NCI-H1930 (cell line): ENCODE measurements around the gene OTULINL.
"Not testable (repeated sequence)": the region's sequence is repeated elsewhere in the genome, so short reads cannot be mapped to it uniquely, and the experiment has no call there.

Experiments used
- DNase-seq, 2 experiments: peaks; one replicate each; lab custom pipeline; 2025; lab: John Stamatoyannopoulos, UW

The OTULINL gene

DNA sequence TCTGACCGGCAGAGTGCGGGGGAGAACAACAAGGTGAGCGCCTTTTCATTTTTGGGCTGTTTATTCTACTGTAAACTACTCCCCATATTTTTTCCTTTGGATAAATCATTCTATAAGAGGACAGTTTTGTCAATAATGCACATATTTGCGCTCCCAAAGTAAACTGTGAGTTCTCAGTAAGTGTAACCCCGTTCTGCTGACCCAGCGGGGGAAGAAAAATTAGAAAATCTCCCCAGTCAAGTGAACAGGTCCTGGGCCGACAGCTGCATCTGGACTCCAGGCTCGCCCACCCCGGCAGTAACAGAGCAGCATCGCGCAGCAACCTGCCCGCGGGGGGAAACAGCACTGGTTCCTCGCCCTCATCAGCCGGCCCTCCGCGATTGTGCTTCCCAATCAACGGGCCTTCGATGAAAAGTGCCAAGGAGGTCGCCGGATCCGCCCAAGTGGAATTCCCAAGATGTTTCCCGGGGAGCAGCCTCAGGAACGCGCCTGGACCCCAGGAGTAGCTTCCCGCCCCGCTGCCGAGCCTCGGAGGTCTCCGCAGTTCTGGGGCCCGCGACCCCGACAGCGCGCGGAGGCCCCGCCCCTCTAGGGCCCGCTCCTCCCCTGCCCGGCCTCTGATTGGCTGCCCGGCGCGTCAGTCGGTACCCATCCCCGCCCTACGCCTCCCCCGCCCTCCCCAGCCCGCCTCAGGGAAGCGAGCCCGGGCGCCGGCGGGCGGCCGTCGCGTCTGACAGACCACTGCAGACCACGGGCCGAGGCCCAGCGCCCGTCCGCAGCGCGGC lies at the start of gene OTULINL:
Gene OTULINL (plus strand): TSS at position 687 of the 785 bp plus-strand sequence. CDS start 103 bp downstream, outside the sequence.
- peak; percentile 86 to 88 for DNase-seq

DNA sequence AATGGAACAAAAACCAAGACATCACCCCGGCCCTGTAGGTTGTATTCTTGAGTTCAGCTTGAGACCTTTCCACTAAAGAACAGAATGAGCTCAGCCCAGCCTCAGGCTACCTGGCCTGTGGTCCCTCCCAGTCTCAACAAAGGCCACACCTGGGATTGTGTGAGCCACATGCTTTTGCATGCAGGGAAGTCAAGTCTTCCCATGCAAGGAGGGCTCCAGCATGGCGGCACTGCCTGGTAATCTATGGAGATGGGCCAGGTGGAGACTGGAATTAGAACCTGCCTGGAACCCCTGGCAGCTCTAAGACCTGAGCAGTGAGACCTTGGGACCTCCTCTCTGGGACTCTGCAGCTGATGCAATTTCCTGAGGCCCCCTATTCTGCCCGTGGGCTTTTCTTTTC lies 49.4 kb upstream of the OTULINL start:
- no peak for DNase-seq

DNA sequence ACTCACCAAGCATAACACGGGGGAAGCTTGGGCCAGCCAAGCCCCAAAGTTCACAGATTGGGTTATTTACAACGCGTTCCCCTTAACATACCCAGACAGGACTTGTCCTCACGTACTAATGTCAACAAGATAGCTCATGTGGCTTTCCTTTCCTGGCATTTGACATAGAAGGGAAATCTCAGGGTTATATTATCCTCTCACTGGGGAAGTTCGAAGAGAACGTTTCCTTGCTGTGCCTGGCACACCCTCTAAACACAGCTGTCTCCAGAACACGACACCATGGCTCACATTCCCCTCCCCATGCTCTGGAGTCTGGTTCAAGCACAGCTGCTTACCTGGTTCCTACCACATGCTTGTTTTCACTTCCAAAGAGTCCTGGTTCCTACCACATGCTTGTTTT lies 46.8 kb upstream of the OTULINL start:
- no peak for DNase-seq

DNA sequence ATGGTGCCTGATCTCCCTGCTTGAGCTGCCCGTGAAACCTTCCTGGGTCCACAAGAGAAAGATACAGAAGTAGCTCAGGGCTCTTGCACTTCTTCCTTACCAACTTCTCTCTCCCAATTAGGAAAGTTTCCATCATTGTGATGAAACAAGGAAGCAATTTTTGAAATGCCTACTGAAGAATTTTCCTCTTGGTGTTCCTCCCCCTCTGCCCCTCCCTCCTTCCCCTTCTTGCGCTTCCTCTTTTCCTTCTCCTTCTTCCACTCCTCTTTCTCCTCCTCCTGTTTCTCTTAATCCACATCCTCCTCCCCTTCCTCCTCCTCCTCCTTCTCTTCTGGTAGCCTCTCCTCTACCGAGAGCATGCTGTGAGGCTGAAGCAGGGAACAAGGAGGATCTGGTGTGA lies 36.3 kb upstream of the OTULINL start:
- DNase-seq, result no peak

DNA sequence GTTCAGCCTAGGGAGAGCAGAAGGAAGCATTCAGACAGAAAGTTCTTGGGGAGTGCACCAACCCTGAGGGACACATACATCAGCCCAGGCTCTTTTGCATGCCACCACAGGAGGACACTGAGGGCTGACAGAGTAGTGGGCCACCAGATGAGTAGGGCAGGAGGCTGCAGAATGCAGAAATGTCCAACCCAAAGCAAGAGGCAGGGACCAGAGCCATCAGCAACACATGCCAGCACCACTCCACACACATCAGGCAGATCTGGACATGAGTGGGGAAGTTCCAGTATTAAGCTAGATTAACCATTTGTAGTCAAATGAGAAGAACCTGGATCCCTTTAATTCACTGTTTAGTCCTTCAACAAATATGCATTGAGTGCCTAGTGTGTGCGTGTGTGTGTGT lies 35.7 kb upstream of the OTULINL start:
- no peak for DNase-seq

DNA sequence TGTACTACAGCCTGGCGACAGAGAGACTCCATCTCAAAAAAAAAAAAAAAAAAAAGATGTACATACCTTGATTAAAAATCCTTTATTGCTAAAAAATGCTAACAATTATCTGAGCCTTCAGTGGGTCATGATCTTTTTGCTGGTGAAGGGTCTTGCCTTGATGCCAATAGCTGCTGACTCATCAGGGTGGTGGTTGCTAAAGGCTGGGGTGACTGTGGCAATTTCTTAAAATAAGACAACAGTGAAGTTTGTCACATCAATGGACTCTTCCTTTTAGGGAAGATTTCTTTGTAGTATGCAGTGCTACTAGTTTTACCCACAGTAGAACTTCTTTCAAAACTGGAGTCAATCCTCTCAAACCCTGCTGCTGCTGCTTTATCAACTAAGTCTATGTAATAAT lies 33.9 kb upstream of the OTULINL start:
- no peak for DNase-seq

DNA sequence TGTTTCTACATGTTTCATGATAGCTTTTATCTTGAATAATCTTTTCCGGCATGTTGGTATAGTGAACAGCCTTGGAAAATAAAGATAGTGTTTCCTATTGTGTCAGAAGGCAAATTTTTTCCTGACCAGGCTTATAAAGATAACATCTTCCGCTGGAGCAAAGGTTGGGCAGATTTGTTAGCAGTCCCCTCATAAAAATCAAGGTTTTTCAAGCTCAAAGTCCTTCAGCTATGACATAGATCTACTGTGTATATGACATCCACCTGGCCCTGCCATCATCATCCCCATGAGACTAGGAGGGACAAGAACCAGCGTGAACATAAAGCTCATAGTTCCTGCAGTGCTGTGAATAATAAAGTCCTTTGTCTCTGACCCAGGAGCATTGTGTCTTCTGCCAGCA lies 30.4 kb upstream of the OTULINL start:
- DNase-seq, result no peak

DNA sequence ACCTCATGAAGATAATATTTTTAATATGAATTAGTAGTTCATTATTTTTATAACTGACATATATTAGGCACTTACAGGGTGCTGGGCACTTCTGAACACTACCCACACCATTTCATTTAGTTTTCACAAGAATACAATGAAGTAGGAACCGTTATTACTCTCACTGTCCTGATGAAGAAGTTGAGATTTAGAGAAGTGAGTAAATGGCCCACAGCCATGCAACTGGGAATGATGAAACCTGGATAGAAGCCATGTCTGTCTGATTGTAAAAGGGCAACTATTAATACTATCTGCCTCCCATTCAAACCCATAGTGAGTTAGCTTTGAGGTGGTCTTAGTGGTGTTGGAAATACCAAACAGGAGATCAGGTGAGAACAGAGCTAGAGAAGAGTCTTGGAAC lies 29.6 kb upstream of the OTULINL start:
- no peak for DNase-seq

DNA sequence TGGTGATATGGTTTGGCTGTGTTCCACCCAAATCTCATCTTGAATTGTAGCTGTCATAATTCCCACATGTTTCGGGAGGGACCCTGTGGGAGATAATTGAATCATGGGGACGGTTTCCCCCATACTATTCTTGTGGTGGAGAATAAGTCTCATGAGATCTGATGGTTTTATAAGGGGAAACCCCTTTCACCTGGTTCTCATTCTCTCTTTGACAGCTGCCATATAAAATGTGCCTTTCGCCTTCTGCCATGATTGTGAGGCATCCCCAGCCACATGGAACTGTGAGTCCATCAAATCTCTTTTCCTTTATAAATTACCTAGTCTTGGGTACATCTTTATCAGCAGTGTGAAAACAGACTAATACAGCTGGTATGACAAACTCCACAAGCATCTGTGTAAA lies 27.3 kb upstream of the OTULINL start:
- DNase-seq, result not testable (repeated sequence)

DNA sequence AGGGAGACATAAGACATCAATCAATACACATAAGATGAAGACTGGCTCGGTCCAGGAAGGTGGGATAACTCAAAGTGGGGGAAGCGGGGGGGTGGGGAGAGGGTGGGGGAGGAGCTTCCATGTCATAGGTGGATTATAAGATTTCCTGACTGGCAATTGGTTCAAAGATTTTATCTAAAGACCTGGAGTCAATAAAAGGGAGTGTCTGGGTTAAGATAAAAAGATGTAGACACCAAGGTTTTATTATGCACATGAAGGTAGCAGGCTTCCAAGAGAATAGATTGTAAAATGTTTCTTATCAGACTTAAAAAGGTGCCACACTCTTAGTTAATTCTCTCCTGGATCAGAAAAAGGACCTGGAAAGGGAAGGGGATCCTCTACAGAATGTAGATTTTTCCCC lies 25.6 kb upstream of the OTULINL start:
- no peak for DNase-seq

DNA sequence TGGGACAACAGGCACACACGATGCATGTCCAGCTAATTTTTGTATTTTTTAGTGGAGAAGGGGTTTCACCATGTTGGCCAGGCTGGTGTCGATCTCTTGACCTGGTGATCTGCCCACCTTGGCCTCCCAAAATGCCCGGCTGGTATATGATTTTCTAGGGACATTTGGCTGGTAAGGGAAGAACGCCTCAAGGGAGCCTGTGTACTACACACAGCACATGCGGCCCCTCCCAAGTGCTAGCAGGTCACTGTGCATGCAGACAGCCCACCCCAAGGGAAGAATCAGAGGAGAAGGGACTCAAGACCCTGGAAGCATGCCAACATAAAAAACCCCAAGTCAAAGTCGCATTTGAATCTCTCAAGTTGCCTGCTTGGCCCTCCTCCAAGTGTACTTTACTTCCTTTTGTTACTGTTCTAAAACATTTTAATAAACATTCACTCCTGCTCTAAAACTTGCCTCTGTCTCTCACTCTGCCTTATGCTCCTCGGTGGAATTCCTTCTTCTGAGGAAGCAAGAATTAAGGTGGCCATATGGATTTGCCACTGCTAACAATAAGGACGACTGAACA lies 24.3 kb upstream of the OTULINL start:
- no peak for DNase-seq

DNA sequence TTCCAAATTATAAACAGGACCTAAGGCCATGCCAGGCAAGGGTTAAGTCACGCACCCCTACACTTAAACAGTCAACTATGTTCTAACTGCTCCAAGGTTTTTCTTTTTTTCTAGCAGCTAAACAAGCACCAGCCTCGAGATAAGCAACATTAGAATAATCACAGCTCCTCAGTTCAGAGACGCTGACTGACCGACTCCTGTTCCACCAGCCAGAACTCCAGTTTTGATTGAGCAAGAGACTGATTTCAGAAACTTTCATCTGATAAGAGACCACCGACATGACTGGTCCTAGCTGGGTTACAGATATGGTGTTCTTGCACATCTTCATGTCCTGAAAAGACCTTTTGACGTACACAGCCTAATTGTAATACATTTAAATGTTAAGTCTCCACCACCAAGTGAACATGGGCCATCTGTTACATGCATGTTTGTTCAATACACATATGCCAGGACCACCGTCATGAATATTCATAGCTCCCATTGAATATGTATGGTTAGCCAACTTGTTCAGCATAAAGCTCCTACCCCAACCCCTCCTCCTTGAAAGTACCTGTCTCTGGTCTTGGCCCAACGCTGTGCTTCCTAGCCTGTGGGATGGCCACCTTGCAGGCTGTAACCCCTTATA lies 23.7 kb upstream of the OTULINL start:
- no peak for DNase-seq

DNA sequence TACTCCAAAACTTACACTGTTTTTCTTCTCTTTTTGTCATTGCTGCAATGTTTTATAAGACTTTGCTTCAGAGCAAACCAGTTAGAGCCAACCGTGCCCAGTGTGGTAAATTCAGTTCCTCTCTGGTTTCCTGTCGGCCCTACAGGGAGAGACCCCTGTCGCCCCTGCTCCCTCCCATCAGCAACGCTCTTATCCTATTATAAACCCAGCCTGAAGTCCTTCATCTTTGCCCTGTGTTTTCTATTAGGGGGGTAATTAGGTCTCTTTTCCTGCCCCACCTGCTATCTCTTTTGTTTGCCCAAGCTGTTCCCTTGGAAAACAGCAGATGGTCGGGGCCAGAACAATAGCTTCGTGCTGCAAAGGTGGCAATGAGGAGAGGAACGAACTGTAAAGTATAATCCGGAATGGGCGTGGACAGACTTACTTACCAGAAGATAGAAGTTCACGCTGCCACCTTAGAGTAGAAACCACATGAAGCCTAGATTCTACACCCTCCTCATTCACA lies 21.4 kb upstream of the OTULINL start:
- peak; percentile 30 to 66 for DNase-seq

DNA sequence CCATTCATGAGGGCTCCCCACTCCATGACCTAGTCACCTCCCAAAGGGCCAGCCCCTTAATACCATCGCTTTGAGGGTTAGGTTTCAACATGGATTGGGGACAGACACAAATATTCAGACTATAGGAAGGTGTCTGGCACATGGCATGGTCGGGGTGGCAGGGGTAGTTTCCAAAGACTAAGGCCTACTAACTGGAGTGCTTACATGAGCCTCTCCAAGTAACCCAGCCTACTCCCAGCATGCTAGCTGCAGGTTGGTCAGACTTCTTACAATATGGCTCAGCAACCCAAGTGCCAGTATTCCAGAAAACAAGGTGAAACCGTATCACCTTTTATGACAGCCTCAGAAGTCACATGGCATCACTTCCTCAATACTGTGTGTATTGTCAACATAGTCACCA lies 19.9 kb upstream of the OTULINL start:
- no peak for DNase-seq

DNA sequence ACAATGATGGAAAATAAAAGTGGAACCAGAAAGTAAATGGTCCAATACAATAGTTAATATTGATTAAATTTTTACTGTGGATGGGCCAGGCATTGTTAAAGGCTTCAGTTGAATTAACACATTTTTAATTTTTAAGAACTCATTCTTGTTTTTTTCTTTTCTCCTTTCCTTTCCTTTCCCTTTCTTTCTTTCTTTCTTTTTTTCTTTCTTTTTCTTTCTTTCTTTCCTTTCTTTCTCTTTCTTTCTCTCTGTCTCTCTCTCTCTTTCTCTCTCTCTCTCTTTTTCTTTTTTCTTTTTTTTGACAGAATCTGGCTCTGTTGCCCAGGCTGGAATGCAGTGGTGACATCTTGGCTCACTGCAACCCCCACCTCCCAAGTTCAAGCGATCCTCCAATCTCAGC lies 13.3 kb upstream of the OTULINL start:
- no peak for DNase-seq

DNA sequence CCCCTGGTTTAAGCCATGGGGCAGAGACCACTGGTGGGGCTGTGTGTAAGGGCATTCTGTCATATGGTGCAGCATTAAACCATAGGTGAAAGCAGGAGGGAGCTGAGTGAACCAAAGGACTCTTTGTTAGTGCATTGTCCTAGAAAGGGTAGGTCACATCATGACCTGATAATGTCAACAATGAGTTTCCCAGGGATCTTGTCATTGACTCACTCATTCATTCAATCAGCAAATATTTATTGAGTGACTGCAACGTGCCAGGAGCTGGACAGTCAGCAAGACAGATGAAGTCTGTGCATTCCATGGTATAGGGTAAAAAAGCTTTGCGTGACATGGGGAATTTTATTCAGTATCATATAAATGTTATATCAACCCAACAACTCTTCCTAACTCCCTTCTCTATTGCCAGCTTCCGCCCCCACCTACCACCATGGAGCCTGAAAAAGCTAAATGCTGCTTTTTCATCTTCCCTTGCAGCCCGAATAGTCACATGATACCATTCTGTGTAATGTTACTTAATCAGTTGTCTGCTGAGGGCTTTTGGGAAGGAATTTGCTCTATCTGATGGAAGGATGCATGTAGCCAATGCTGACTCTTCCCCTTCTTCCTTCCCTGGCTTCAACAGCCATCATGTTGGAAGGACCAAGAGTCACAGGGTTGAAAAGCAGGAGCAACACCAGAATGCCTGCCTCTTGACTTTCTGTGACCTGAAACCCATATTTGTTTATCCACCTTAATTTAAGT lies 11.5 kb upstream of the OTULINL start:
- DNase-seq, result no peak

DNA sequence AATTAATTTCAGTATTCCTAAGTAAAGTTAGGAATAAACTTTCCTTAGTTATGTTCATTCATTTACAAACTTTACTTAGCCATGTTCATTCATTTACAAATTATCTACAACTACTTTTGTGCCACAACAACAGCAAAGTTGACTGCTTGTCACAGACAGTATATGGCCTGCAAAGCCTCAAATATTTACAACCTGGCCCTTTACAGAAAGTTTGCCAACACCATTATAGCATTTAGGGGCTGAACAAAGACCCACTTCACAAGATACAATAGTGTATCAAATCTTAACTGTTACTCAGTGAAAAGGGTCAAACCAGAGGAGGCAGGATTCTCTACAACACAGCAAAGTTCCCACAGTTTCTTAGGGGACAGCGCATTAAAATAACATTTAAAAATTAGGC lies 9.7 kb upstream of the OTULINL start:
- DNase-seq, result no peak

DNA sequence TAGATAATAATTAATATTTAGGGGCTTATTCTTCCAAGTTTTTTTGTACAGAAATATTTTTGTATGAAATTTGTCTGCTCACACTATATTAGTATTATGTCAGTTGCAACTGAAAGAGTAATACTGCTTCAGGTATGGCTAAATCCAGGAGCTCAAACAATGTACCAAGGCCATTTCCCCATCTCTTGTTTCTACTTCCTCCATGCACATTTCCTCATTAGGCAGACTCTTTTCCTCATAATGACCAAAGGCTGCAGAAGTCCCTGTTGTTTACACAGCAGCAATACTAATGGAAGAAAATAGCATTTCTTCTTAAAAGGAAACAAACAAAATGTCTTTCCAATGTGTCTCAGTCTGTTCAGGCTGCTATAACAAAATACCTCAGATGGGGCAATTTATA lies 9.2 kb upstream of the OTULINL start:
- DNase-seq, result no peak

DNA sequence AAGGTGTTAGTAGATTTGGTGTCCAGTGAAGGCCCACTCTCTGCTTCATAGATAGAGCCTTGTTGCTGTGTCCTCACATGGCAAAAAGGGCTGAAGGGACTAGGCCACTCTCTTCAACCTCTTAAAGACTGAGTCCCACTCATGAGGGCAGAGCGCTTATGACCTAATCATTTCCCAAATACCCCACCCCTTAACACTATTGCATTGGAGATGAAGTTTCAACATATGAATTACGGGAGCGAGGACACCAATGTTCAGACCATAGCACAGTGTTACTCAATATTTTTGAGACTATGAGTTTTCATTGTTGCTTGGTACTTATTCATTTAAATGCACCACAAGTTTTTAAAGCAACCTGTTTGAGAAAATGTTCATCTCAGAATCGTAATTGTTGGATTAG lies 8.8 kb upstream of the OTULINL start:
- DNase-seq, result no peak

DNA sequence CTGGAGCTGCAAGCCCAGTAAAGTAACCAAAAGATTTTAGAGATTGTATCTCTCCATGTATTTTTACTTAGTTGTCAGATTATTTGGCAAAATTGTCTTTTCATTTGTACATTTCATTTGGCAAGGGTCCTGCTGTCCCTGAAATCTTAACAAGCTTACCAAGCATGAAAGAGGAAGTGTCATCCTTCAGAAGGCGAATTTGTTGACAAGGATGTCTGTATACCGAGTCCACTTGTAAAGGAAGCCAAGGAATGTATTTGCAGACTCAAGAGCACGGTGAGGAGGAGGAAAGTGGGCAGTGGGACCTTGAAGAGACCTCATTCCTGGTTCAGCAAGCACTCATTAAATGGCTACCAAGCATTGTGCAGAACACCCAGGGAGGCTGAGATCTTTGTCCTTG lies 7.5 kb upstream of the OTULINL start:
- DNase-seq, result no peak

DNA sequence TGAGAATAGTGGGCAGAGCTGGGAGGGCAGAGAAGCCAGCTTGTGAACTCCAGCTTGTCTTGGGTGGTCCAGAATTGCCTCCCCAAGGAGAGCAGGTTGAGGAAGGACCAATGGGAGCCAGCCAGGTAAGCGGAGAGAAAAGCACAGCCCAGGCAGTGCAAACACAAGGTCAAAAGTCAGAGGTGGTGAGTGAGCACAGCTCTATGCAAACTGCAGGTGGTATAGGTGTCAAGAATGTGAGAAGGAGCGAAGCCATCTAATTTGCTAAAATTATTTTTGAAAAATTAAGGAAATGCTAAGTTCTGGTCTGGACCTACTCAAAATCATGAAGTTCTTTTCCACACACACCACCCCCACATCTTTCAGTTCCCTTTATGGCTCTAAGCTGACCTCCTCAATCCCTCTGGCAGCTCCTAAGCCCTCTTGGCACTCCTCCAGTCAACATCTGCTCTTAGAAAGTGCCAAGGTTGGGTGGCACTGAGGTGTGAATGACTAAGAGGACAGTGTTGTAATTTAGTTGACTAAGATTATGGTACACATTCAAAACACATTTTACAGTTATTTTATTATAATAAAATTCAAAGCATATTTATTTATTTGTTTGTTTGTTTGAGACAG lies 6.6 kb upstream of the OTULINL start:
- no peak for DNase-seq

DNA sequence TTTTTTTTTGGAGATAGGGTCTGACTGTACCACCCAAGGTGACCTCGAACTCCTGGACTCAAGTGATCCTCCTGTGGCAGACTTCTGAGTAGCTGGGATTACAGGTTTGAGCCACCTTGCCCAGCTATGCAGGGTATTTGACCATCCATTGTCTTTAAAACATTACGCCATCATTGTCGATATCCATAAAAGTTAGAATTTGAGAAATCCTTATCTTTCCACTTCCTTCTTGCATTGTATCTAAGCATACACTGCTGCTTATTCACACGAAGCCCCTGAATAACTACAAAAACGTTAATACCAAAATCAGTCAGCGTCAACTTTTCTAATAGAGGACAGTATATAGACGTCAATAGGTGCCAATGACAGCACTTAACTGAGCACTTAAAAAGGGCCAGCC lies 5.4 kb upstream of the OTULINL start:
- DNase-seq, result no peak
